ENCODE results near the gene DSCAM. TPM values are rescaled to one million over a fixed set of nuclear protein-coding genes. Genes with fewer than 3 reads are reported as not detected.

Gene DSCAM
- total and polyA plus RNA-seq, 2 experiments from 2014 or later = 0.23 to 0.42 TPM

DNA sequence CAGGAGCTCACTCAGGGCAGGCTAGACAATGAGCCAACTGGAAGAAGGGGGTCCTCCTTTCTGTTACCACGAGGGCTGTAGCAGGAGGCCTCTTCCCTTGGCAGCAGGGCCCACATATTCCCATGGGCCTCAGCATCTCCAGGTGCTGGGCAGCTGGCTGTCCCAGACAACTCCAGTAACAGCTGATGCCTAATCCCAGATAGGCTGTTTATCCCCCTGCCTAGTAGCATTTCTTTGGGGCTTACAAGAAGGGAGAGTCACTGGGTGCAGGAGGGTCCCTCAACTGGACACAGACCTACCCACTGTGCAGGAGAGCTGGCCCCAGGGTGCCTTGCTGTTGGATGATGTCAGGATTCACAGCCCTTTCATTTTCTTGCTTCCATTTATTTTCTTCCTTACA lies 278.2 kb downstream of the DSCAM start:
- Histone ChIP-seq H3K27me3 (no peaks in the 10 kb centered on the region), H3K4me3 (no peak overlapping the region), H3K36me3 (no peaks in the 10 kb centered on the region), H3K27ac (no peak overlapping the region), H3K9me3 (ENCODE audit: low read depth) (no peaks in the 10 kb centered on the region), H3K4me1 (ENCODE audit: low read depth) (no peaks in the 10 kb centered on the region)
- no peak for DNase-seq (ENCODE audit: low read depth in 1 of 2, low spot score in 1 of 2)
- TF ChIP-seq, protein P1, sequence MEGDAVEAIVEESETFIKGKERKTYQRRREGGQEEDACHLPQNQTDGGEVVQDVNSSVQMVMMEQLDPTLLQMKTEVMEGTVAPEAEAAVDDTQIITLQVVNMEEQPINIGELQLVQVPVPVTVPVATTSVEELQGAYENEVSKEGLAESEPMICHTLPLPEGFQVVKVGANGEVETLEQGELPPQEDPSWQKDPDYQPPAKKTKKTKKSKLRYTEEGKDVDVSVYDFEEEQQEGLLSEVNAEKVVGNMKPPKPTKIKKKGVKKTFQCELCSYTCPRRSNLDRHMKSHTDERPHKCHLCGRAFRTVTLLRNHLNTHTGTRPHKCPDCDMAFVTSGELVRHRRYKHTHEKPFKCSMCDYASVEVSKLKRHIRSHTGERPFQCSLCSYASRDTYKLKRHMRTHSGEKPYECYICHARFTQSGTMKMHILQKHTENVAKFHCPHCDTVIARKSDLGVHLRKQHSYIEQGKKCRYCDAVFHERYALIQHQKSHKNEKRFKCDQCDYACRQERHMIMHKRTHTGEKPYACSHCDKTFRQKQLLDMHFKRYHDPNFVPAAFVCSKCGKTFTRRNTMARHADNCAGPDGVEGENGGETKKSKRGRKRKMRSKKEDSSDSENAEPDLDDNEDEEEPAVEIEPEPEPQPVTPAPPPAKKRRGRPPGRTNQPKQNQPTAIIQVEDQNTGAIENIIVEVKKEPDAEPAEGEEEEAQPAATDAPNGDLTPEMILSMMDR (IDR thresholded peaks at IDR 0.05; ENCODE audit: low read depth, low read length) = no peak

DNA sequence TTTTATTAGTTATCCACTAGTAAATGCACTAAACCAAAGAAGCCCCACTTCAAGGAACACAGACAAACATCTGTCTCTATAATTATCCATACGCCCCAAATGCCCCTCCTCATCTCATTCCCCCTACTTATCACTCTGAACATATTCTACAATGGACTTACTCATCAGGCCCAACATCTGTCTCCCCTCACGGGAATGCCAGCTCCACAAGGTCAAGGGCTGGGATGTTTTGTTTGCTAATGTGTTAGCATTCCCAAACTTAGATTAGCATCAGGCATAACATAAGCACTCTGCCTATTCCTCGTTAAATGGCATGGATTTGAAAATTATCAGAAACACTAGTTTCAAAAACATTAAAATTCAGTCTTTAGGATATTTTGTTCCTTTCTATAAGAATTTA lies 279.5 kb downstream of the DSCAM start:
- H3K4me3 ChIP-seq = no peak overlapping the region
- TF ChIP-seq, protein P1 (IDR thresholded peaks at IDR 0.05; ENCODE audit: low read depth, low read length) = no peak

DNA sequence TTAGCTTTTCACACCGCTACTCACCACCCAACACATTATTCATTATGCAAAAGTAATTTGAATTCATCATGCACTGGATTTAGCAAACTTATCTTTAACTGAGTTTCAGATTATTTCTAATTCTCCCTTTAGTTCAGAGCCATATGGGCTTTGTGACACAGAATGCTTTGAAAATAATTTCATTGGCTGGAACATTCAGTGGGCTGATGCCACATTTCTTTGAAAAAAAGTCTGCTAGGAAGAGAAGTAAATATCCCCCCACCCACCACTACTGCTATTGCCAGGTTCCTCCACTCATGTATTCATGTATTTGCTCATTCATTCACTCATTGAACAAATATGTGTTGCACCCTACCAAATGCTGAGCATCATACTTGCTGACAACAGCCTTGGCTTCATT lies 280.5 kb downstream of the DSCAM start:
- Histone ChIP-seq H3K4me3 (no peak overlapping the region), H3K4me1 (ENCODE audit: low read depth) (no peaks in the 10 kb centered on the region), H3K36me3 (no peaks in the 10 kb centered on the region), H3K27ac (no peak overlapping the region), H3K9me3 (ENCODE audit: low read depth) (no peaks in the 10 kb centered on the region), H3K27me3 (no peaks in the 10 kb centered on the region)
- DNase-seq (ENCODE audit: low read depth in 1 of 2, low spot score in 1 of 2) = no peak
- TF ChIP-seq, protein P1 (IDR thresholded peaks at IDR 0.05; ENCODE audit: low read depth, low read length) = no peak

More for the DNA sequence above, 279.5 kb downstream of the DSCAM start:
- Histone ChIP-seq H3K4me1 (ENCODE audit: low read depth) (no peaks in the 10 kb centered on the region), H3K36me3 (no peaks in the 10 kb centered on the region), H3K27me3 (no peaks in the 10 kb centered on the region), H3K9me3 (ENCODE audit: low read depth) (no peaks in the 10 kb centered on the region), H3K27ac (no peak overlapping the region)
- DNase-seq (ENCODE audit: low read depth in 1 of 2, low spot score in 1 of 2) = no peak

DNA sequence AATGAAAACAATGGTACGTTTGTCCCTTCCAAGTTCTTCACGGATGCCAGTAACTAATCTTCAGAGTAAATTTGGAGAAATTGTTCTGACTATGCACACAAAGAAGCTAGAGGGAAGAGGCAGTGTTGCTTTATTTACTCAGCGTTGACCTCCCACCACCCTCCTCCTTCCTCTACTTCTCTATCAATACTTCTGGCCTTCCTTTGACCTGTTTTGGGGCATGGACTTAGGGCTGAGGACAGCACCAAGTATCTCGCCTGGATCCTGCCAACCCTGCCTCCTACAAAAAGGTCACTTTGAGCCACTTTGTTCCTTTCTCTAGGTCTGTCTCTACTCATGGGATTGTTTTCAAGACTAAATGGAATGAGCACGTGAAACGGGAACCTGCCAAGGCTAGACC lies 282.6 kb downstream of the DSCAM start:
- Histone ChIP-seq H3K27ac (no peak overlapping the region), H3K4me3 (no peak overlapping the region), H3K9me3 (ENCODE audit: low read depth) (no peaks in the 10 kb centered on the region), H3K27me3 (no peaks in the 10 kb centered on the region), H3K36me3 (no peaks in the 10 kb centered on the region), H3K4me1 (ENCODE audit: low read depth) (no peaks in the 10 kb centered on the region)
- no peak for DNase-seq (ENCODE audit: low read depth in 1 of 2, low spot score in 1 of 2)
- TF ChIP-seq, protein P1 (IDR thresholded peaks at IDR 0.05; ENCODE audit: low read depth, low read length) = no peak

DNA sequence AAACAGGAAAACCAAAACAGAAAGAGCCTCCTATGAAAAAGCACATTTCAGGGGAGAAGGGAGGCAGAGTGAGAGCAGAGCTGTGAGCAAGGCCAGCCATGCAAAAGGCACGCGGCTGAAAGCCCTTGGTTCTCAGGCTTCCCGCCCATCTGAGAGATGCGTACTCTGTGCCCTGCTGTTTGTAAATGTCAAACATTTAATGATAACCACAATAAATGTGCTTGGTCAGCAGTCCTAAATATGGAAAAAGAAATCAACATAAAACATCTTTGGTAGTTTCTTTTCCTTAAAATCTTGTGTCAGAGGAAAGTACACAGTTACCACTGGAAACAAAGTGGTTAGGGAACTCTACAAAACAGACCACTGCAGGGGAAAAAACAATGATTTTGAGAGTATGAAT lies 283.1 kb downstream of the DSCAM start:
- Histone ChIP-seq H3K4me3 (no peak overlapping the region), H3K27ac (no peak overlapping the region), H3K4me1 (ENCODE audit: low read depth) (no peaks in the 10 kb centered on the region), H3K36me3 (no peaks in the 10 kb centered on the region), H3K9me3 (ENCODE audit: low read depth) (no peaks in the 10 kb centered on the region), H3K27me3 (no peaks in the 10 kb centered on the region)
- TF ChIP-seq, protein P1 (IDR thresholded peaks at IDR 0.05; ENCODE audit: low read depth, low read length) = no peak
- DNase-seq (ENCODE audit: low read depth in 1 of 2, low spot score in 1 of 2) = no peak
